H9 (cell line): ENCODE data around the gene KLC1. TPM values are rescaled to one million over a fixed set of nuclear protein-coding genes. Genes with fewer than 3 reads are reported as not detected.

Experiments
- DNase-seq: peaks from one replicate; pipeline ENCODE4 v3.0.0-alpha.2; 2017
- H2AFZ ChIP-seq: one replicate; pipeline ENCODE4 v1.6.1; 2013; ENCODE audit warnings: mild to moderate bottlenecking, low read length, control low read depth, moderate library complexity
- H2AK5ac ChIP-seq: 2 replicates; pipeline ENCODE4 v1.6.1; 2013; ENCODE audit warnings: low read length, control low read depth, mixed read lengths; ENCODE audit not compliant: insufficient read length
- H2BK120ac ChIP-seq: one replicate; pipeline ENCODE4 v1.6.1; 2013; ENCODE audit warnings: low read depth, mild to moderate bottlenecking, low read length, control low read depth, inconsistent platforms; ENCODE audit not compliant: poor library complexity, severe bottlenecking
- H2BK12ac ChIP-seq: 2 replicates; pipeline ENCODE4 v1.6.1; 2013; ENCODE audit warnings: low read length, control low read depth, mixed read lengths, low read depth; ENCODE audit not compliant: insufficient read length
- H2BK15ac ChIP-seq: 2 replicates; pipeline ENCODE4 v1.6.1; 2013; ENCODE audit warnings: low read depth, low read length, control low read depth
- H2BK20ac ChIP-seq: one replicate; pipeline ENCODE4 v1.6.1; 2013; ENCODE audit warnings: low read depth, mild to moderate bottlenecking, low read length, control low read depth, inconsistent platforms; ENCODE audit not compliant: poor library complexity, severe bottlenecking
- H2BK5ac ChIP-seq: 2 replicates; pipeline ENCODE4 v1.6.1; 2013; ENCODE audit warnings: low read length, control low read depth, mixed read lengths; ENCODE audit not compliant: insufficient read length
- H3K14ac ChIP-seq: 2 replicates; pipeline ENCODE4 v1.6.1; 2013; ENCODE audit warnings: low read length, control low read depth; ENCODE audit not compliant: insufficient read depth
- H3K18ac ChIP-seq: 2 replicates; pipeline ENCODE4 v1.6.1; 2013; ENCODE audit warnings: low read depth, mild to moderate bottlenecking, mixed read lengths, low read length, control low read depth; ENCODE audit not compliant: insufficient read length
- H3K23ac ChIP-seq: 2 replicates; pipeline ENCODE4 v1.6.1; 2013; ENCODE audit warnings: low read length, control low read depth, mixed read lengths, low read depth; ENCODE audit not compliant: insufficient read length
- H3K23me2 ChIP-seq: 2 replicates; pipeline ENCODE4 v1.6.1; 2013; ENCODE audit warnings: low read depth, mild to moderate bottlenecking, mixed read lengths, low read length, control low read depth; ENCODE audit not compliant: insufficient read length, poor library complexity, severe bottlenecking
- H3K27ac ChIP-seq: 2 replicates; pipeline ENCODE4 v1.5.1; 2013; ENCODE audit warnings: low read length, control low read depth, mixed read lengths, low read depth; ENCODE audit not compliant: insufficient read length
- H3K27me3 ChIP-seq: 2 replicates; pipeline ENCODE4 v1.6.1; 2013; ENCODE audit warnings: low read length, control low read depth, inconsistent platforms; ENCODE audit not compliant: insufficient read depth
- H3K4ac ChIP-seq: 2 replicates; pipeline ENCODE4 v1.6.1; 2013; ENCODE audit warnings: low read depth, mild to moderate bottlenecking, control low read depth, inconsistent platforms, low read length, moderate library complexity
- H3K4me1 ChIP-seq: 2 replicates; pipeline ENCODE4 v1.6.1; 2013; ENCODE audit warnings: low read length, control low read depth, inconsistent platforms; ENCODE audit not compliant: insufficient read depth
- H3K4me2 ChIP-seq: 2 replicates; pipeline ENCODE4 v1.6.1; 2013; ENCODE audit warnings: low read length, control low read depth, mixed read lengths; ENCODE audit not compliant: insufficient read length, insufficient read depth
- H3K56ac ChIP-seq: 2 replicates; pipeline ENCODE4 v1.6.1; 2013; ENCODE audit warnings: low read depth, mild to moderate bottlenecking, mixed read lengths, low read length, control low read depth; ENCODE audit not compliant: insufficient read length
- H3K79me1 ChIP-seq: 2 replicates; pipeline ENCODE4 v1.6.1; 2013; ENCODE audit warnings: low read depth, mild to moderate bottlenecking, moderate library complexity, low read length, control low read depth, inconsistent platforms; ENCODE audit not compliant: insufficient read depth, poor library complexity, severe bottlenecking
- H3K79me2 ChIP-seq: 2 replicates; pipeline ENCODE4 v1.6.1; 2013; ENCODE audit warnings: low read length, control low read depth, inconsistent platforms; ENCODE audit not compliant: insufficient read depth
- H3K9ac ChIP-seq: 2 replicates; pipeline ENCODE4 v1.6.1; 2013; ENCODE audit warnings: low read length, control low read depth, mixed read lengths; ENCODE audit not compliant: insufficient read length; ENCODE audit errors: extremely low read depth
- H3K9me3 ChIP-seq: one replicate; pipeline ENCODE4 v1.6.1; 2013; ENCODE audit warnings: low read depth, low read length, inconsistent platforms; ENCODE audit not compliant: control insufficient read depth
- H3T11ph ChIP-seq: one replicate; pipeline ENCODE4 v1.6.1; 2013; ENCODE audit warnings: mild to moderate bottlenecking, low read length, control low read depth, inconsistent platforms
- H4K20me1 ChIP-seq: one replicate; pipeline ENCODE4 v1.6.1; 2013; ENCODE audit not compliant: control insufficient read depth, insufficient read length, insufficient read depth
- H4K5ac ChIP-seq: 2 replicates; pipeline ENCODE4 v1.6.1; 2013; ENCODE audit warnings: low read depth, mild to moderate bottlenecking, mixed read lengths, low read length, control low read depth; ENCODE audit not compliant: insufficient read length
- H4K8ac ChIP-seq: replicated peaks from 2 replicates; pipeline ENCODE4 v1.6.1; 2013; ENCODE audit warnings: low read length, control low read depth, mixed read lengths, low read depth; ENCODE audit not compliant: insufficient read length
- H4K91ac ChIP-seq: 2 replicates; pipeline ENCODE4 v1.6.1; 2013; ENCODE audit warnings: low read depth, mild to moderate bottlenecking, moderate library complexity, mixed read lengths, low read length, control low read depth; ENCODE audit not compliant: insufficient read length
- H3K27ac Mint-ChIP-seq, 3 experiments: 2 replicates in 2 of 3; 3 replicates in 1 of 3; pipeline ENCODE4 v1.8.0; 2020 to 2021; ENCODE audit warnings: mixed read lengths in 3 of 3, mild to moderate bottlenecking in 1 of 3, moderate library complexity in 1 of 3
- H3K27me3 Mint-ChIP-seq: 2 replicates; pipeline ENCODE4 v1.8.0; 2021; ENCODE audit warnings: low read depth, mild to moderate bottlenecking, moderate library complexity, mixed read lengths
- H3K36me3 Mint-ChIP-seq, 3 experiments: 2 replicates in 2 of 3; 3 replicates in 1 of 3; pipeline ENCODE4 v1.8.0; 2020 to 2021; ENCODE audit warnings: low read depth in 3 of 3, mixed read lengths in 3 of 3; ENCODE audit not compliant: insufficient read depth in 1 of 3
- H3K4me1 Mint-ChIP-seq, 2 experiments: 2 replicates each; pipeline ENCODE4 v1.8.0; 2020; ENCODE audit warnings: mixed read lengths in 2 of 2
- H3K4me3 Mint-ChIP-seq, 2 experiments: 2 replicates in 1 of 2; 3 replicates in 1 of 2; pipeline ENCODE4 v1.8.0; 2020 to 2021; ENCODE audit warnings: mild to moderate bottlenecking in 2 of 2, mixed read lengths in 2 of 2, moderate library complexity in 1 of 2
- H3K9me3 Mint-ChIP-seq, 2 experiments: 2 replicates in 1 of 2; 3 replicates in 1 of 2; pipeline ENCODE4 v1.8.0; 2020; ENCODE audit warnings: mild to moderate bottlenecking in 2 of 2, mixed read lengths in 2 of 2, moderate library complexity in 1 of 2
- CTCF ChIP-seq: fragments of 200-600 bp; sonication (generic); conservative IDR thresholded peaks from 3 replicates; pipeline ENCODE4 v1.8.0; 2021; ENCODE audit warnings: antibody characterized with exemption, mild to moderate bottlenecking
- WGBS: extraction: QIAGEN DNeasy Blood & Tissue Kit; methylation state at CpG from one replicate; pipeline ENCODE4 v1.1.7; 2013; ENCODE audit warnings: missing lambda C conversion rate, low lambda C conversion rate, mixed read lengths; ENCODE audit not compliant: insufficient read length; ENCODE audit errors: extremely low coverage; 5-methylcytosine and 5-hydroxymethylcytosine counted together
- total RNA-seq: library from RNA; stranded (reverse); gene quantifications from 2 replicates; pipeline ENCODE4 v1.2.1, GENCODE V29; 2021

KLC1 gene
- total RNA-seq, 1 experiment from 2014 or later: 143 TPM

DNA sequence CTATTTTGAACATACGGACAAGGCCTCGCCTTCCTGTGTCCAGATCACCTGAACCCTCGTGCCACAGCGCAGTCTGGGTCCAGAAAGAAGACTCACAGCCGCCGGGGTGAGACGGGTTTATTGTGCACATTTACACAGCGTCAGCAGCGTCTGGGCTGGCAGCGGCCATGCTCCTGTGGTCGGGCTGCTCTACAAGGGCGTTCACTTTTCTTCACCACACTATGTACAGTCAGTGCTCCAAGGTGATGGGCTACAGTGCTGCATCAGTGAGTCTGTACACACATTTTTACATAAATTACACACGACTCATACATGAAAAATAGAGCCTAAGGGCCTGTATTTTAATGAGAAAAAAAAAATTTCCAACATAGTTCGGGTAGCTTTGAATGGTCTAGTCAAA lies 104.6 kb downstream of the KLC1 start:
- no peak overlapping the region for H3K27ac ChIP-seq

More for the DNA sequence above, 104.6 kb downstream of the KLC1 start:
- Histone ChIP-seq H2BK120ac (no peak overlapping the region), H3K14ac (no peak overlapping the region), H2BK12ac (no peak overlapping the region), H3K4ac (no peak overlapping the region), H4K8ac (no peak overlapping the region), H2AK5ac (no peak overlapping the region), H3K4me1 (no peaks in the 10 kb centered on the region), H3K79me2 (no peaks in the 10 kb centered on the region), H2AFZ (no peak overlapping the region), H2BK5ac (no peak overlapping the region), H4K91ac (no peak overlapping the region), H3K27me3 (no peaks in the 10 kb centered on the region), H4K20me1 (peaks cover 3% of the 10 kb centered on the region), H3K9ac (no peak overlapping the region), H3K18ac (no peak overlapping the region), H4K5ac (no peak overlapping the region), H3K9me3 (no peaks in the 10 kb centered on the region), H3K4me2 (no peak overlapping the region), H3K23me2 (no peaks in the 10 kb centered on the region), H3T11ph (no peak overlapping the region), H3K79me1 (no peaks in the 10 kb centered on the region), H3K56ac (no peak overlapping the region), H2BK20ac (no peak overlapping the region), H3K23ac (no peak overlapping the region), H2BK15ac (no peak overlapping the region)
- peaks cover 2 to 48% (median 35%) of the 10 kb centered on the region in 3 experiments; a peak in 6 of 7 replicates for H3K36me3 Mint-ChIP-seq
- no peaks in the 10 kb centered on the region for H3K9me3 Mint-ChIP-seq
- TF ChIP-seq CTCF: no peak
- no peak overlapping the region for H3K4me3 Mint-ChIP-seq
- no CpG with 5 or more reads among the region's 14 CpGs for WGBS
- H3K27me3 Mint-ChIP-seq: no peaks in the 10 kb centered on the region
- no peak for DNase-seq
- H3K4me1 Mint-ChIP-seq: peaks cover 0 to 3% of the 10 kb centered on the region in 2 experiments; a peak in 1 of 4 replicates
- no peak overlapping the region; a peak in 1 of 7 replicates for H3K27ac Mint-ChIP-seq
